CD4-positive, alpha-beta T cell treated with Interleukin-4 for 1 hour (primary cell): ENCODE measurements around the gene THAP3.
"Not testable (repeated sequence)": the region's sequence is repeated elsewhere in the genome, so short reads cannot be mapped to it uniquely, and the experiment has no call there.

Experiments
- DNase-seq, 2 donors: peaks; one replicate each; pipeline ENCODE4 v3.0.0-alpha.2; 2020 to 2022

THAP3 gene

DNA sequence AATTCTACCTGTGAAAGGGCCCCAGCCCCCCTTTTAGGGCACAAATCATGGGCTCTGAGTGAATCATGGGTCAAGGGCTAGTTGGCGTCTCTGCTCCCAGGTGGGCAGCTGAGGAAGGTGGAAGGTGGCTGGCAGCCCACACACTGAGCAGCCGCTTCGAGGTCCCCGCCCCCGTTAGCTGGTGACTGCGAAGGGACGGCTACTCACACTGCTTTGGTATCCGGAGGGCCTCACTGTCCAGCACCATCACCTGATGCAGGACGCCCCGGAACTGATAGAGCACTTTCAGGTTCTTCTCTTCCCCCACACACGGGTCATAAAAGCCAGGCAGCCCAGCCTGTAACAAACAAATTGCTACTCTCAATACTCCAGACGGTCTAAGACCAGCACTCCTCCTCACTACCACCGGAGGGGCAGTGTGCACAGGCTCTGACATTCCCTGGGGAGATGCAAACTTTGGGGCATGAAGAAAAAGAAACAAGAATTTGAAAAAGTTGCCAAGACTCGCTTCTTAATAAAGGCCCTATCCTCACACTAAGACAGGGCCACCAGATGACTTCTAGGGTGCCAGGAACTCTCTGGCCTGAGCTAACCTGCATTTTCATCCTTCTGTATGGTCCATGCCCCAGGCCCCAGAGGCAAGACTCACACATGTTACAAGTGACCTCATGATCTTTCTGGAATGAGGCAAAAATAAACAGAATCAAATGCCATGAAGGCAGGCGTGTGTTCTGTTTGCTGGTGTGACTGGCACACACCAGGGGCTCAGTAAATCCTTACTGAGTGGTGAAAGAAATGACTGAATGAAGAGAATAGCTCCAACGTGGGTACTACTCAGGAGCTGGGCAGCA is 11.5 kb downstream of the THAP3 start:
- DNase-seq = no peak

DNA sequence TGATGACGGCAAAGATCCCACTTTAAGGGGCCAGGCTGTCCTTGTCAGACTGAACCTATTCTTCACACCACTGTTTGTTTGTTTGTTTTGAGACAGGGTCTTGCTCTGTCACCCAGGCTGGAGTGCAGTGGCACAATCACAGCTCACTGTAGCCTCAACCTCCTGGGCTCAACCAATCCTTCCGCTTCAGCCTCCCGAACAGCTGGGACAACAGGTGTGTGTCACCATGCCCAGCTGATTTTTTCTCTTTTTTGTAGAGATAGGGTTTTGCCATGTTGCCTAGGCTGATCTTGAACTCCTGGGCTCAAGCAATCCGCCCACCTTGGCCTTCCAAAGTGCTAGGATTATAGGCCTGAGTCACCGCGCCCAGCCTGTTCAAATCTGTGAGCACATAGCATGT is 12.1 kb downstream of the THAP3 start:
- DNase-seq = not testable (repeated sequence)

DNA sequence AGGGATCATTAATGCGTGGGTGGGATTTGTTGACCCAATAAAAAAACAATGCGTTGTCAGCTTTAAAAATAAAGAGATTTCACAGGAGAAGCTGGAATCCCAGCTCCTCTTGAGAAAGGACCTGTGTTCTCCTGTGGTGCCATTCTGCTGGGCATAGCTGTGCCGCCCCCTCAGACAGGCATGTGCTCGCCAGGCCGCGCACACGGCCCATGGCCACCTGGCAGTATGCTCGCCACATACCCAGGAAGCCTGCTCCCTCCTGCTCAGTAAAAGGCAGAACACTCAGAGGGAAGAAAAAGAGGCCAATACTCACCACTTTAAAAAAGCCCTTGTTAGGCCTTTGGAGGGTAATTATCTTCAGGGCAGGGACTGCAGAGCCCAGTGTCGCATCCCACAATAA is 13.1 kb downstream of the THAP3 start:
- no peak for DNase-seq

DNA sequence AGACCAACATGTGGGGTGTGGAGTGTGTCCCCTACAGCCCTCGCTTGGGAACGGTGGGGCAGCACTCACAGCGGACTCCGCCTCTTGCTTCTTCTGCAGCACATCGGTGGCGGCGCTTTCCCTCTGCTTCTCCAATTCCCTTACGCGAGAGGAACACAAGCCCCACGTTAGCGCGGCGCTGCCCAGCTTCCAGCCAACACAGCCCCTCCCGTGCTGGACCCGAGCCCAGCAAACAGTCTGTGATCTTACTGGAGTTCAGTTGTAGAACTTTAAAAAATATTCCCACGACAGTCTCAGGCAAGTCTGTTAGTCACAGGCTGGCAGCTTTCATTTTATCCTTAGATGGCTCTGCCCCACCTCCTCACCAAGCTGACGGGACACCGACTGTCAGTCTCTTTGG is 13.6 kb downstream of the THAP3 start:
- no peak for DNase-seq

DNA sequence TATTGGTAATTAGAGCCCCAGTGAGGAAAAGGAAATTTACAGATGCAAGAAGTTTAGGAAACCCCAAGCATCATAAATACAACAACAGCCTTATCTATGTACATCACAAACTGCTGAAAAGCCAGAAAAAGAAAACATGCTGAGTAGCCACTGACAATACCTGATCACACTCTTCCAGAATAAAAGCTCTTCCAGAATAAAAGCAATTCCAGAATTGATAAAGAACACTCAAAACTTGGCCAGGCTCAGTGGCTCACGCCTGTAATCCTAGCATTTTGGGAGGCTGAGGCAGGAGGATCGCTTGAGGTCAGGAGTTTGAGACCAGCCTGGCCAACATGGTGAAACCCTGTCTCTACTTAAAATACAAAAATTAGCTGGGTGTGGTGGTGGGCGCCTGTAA is 16.2 kb downstream of the THAP3 start:
- DNase-seq = not testable (repeated sequence)

DNA sequence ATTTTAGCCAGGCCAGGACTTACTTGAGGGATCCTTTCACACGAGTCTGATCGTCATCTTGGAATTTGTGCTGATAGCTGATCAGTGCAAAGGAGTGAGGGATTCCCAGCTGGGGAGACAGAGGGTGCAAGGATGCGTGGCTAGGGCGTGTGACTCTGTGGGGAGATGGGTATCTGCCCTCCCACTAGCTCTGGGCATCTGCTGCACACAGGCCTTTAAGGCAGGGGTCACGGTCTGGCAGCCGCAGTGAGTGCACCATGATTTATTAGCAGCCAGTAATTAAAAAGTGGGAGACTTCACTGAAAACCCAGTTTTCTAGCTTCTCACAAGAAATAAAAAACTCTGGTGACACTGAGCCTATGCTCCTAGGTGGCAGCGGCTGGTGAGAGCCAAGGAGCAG is 20.4 kb downstream of the THAP3 start:
- no peak for DNase-seq

DNA sequence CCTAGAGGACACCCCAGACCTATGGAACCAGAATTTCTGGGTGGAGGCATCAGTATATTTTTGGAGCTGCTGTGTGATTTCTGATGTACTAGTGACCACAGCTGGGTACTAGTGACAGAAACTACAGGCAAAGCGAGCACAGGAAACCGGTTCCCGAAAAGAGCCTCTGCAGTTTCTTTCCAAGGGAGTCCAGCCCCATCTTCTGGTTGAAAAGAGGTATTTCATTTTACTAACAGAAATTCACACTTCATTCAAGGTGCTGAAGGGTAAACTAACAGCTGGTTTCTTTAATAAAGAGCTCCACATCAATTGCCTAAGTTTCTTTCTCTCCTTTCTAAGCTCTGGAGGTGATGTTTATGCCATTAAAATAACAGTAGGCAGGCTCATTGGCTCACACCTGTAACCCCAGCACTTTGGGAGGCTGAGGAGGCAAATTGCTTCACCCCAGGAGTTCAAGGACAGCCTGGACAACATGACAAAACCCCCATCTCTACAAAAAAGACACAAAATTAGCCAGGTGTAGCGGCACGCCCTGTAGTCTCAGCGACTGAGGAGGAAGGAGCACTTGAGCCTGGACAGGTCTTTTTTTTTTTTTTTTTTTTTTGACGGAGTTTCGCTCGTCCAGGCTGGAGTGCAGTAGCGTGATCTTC is 22.0 kb downstream of the THAP3 start:
- peak; percentile 47 to 68 for DNase-seq

DNA sequence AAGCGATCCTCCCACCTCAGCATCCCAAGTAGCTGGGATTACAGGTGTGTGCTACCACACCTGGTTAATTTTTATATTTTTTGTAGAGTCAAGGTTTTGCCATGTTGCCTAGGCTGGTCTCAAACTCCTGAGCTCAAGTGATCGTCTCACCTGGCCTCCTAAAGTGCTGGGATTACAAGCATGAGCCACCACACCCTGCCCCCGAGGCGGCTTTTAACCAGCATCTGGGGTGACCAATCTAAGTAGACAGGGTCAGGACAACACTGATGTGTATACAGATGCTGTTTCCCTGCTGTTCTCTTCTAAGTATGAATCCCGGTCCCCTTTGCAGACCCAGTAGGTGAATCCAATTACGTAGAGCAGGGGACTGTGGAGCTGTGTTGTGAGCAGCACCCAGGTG is 23.9 kb downstream of the THAP3 start:
- DNase-seq = no peak

DNA sequence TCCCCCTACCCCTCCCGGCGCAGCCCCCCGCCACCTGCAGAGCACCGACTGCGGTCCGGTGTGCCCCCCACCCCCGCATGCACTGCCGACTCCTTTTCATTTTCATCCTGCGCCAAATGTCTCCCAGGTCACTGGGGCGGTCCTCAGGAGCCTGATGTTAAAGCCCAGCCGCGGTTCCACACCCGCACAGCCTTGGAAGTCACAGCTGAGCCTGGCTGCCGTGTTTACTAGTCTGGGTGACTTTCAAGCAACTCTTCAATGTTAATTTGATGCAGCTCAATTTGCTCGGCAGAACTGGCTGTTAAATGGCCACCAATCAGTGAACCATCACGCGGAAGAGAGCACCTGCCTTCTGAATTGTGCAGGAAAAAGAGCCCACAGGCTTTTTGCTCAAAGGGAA is 27.2 kb downstream of the THAP3 start:
- DNase-seq = no peak

DNA sequence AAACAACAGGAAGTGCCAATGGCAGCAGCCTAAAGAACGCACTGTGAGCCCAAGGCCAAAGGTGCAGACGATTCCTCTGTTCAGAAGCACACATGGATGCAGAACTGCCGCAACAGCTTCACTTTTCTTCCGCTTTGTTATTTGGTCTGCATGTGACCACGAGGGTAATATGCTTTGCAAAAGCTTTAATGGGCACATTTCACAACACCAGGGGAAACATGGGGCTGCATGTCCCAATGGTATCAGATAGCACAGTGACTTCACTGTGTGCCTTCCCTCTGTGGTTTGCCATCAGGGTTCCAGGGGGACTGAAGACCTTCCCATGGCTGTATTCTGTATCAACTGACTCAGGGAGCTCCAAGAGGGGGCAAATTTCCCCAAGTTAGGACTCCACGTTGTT is 28.3 kb downstream of the THAP3 start:
- DNase-seq = no peak

DNA sequence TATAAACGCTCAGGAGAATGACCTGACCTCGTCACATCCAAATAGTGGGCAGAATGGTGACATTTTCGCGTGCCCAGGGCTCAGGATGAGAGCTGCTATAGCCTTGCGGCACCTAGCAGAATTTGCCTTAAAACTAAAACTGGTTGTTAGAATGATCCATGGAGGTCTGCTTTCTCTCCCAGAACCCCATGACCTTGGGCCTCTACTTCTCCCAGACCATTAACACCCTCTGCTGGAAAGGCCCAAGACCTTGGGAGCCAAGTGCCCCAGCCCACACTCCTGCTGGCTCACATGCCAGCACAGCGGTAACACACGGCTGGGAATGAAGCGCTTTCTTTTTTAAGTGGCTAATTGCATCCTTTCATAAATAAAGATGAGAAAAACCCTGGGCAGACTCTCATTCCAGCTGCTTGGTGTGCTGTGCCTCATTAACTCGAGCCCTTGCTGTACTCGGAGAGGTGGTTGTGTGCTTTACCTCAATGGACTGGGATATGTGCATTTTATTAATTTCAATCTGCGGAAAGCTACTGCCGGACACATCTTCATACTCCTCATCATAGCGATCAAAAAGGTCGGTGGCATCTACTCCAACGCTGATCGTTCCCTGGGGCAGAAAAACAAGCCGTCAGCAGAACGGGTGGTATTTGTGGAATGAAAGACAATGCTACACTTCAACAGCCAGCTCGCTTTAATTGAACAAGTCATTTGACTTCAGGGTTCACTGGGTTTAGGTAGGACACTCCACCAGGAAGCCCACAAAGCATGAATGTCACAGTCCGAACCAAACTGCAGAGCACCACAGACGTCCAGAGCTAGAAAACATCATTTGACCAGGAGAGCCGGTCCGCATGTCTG is 29.0 kb downstream of the THAP3 start:
- no peak for DNase-seq

DNA sequence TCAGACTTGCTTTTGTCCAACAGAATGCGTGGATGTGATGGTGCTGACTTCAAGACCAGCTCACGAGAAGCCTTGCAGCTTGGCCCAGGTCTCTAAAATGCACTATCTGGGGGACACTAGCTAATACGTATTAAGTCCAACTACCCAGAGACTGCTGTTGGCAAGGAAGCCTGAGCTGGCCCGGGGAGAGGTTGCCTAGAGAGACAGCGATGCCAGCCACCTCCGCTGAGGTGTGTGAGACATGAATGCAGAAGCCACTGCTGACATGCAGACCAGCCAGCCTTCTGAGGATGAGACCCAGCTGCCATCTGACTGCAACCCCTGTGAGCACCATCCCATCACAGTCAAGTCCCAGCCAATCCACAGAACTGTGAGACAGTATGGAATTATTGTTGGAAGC is 32.5 kb downstream of the THAP3 start:
- no peak for DNase-seq

DNA sequence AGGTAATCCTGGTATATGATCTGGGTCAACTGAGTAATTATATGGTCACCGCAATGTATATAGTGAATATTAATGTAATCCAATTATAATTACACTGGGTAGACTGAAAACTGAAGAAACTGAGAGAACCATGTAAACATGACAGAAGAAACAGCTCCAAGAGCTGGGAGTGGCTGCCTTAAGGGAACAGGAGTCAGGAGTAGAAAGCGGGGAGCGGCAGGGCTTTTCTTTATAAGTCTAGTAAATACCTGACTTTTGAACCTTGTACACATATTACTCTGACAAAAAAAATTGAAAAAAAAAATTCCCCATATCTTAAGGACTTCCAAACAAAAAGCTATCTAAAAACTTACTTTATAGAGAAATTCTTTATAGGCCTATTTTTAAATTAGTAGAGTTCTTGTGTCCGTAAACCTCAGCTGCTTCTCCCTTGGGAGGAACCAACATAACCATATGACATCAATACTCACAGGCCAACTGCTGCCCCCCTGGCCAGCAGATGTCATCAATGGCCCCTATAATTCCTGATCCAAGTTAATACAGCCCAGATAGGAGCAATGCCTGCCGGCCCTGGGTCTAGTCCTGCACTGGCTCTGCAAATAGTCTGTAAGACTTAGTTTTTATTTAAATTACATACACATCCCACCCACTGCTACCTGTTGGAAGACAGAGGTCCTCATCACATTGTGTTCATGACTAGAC is 33.8 kb downstream of the THAP3 start:
- DNase-seq = no peak

DNA sequence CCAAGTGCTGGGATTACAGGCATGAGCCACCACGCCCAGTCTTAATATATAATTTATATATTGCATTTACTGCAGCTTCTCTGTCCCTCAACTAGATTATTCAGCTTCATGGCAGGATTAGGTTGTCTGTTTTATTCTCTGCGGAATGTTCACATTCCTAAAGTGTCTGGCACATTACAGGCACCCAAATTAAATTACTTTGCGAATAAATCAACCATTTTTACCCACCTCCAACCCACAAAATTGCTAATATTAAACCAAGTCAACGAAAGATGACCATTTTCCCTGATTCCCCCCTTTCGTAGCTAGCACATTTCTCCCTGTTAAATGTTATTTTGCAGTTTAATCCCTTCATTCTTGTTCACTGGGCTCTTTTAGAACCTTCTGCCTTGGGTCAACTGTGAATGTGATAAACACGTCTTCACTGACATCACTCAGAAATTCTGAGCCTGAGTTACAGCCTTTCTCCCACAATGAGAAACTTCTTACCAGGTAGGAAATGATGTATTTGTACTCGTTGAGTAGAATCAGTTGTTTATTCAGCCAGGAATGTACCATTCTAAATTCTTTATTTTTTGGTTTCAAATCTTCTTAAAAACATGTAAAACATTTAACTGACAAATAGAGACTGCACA is 35.9 kb downstream of the THAP3 start:
- no peak for DNase-seq

DNA sequence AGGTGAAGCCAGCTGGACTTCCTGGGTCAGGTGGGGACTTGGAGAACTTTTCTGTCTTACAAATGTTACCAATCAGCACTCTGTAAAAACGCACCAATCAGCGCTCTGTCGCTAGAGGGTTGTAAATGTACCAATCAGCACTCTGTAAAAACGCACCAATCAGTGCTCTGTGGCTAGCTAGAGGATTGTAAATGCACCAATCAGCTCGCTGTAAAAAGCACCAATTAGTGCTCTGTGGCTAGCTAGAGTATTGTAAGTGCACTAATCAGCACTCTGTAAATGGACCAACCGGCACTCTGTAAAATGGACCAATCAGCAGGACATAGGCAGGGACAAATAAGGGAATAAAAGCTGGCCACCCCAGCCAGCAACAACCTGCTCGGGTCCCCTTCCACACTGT is 37.8 kb downstream of the THAP3 start:
- not testable (repeated sequence) for DNase-seq

DNA sequence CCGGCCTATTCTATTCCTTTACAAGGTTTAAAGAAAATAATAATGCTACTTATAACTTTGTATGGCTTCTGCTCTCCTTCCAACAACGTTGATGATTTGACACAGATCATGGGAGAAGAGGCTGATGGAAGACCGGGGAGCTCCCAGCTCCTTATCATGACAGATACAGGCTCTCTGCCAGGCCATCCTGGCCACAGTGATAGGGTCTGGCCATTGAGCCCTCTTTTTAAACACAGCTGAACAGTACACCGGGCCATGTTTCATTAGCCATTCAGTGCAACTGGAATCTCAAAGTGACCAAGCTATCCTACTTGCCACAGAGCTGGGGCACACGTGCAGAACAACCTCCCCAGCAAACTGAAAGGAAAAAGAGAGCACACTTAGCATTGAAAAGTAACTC is 42.0 kb downstream of the THAP3 start:
- no peak for DNase-seq

DNA sequence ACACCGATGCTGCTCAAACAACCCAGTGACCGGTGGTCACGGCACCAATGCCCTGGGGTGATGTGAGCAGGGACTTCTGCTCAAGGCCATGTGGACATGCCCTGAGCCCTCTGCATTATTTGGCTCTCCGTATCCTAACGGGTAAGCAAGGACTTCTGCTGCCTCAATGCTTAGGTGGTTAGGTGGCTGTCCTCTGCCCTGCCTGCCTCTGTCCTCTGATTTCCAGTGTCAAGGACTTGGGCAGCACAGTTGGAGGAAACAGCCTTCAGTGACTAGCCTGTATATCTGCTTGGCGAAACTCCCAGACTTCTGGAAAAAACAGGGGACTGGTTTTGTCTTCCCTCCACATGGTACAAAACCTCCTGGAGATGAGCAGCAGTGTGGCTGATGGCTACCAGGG is 42.5 kb downstream of the THAP3 start:
- no peak for DNase-seq

DNA sequence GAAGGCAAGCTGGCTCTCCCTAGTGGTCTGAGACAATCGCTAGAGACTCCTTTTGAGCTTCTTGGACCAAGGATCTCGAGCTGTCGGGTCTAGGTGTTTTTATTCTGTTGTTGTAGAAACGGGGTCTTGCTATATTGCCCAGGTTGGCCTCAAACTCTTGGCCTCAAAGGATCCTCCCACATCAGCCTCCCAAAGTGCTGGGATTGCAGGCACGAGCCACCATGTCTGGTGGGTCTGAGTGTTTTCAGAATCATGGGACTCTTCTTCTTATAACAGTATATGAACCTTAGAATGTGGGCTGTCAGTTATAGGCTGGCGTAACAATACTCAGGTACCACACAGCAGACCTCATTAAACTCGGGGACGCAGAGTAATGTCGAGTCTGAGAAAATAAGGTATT is 43.8 kb downstream of the THAP3 start:
- DNase-seq = no peak

DNA sequence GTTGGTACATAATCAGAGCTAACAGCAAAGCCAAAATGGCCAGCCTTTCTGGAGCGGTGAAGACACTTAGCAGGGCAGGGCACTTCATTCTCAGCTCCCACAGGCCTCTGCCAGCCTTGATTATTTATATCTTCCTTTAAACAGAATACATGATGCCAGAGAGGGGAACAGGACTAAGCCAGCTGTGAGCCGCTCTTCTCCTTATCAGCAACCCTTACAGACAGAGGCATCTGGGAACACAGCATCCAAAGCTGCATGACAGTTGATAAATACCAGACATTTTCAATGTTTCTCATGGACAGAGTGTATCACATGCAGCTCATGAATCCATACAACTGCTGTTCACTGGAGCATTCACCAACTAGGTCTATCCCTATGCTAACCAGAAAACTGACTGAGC is 47.9 kb downstream of the THAP3 start:
- no peak for DNase-seq

DNA sequence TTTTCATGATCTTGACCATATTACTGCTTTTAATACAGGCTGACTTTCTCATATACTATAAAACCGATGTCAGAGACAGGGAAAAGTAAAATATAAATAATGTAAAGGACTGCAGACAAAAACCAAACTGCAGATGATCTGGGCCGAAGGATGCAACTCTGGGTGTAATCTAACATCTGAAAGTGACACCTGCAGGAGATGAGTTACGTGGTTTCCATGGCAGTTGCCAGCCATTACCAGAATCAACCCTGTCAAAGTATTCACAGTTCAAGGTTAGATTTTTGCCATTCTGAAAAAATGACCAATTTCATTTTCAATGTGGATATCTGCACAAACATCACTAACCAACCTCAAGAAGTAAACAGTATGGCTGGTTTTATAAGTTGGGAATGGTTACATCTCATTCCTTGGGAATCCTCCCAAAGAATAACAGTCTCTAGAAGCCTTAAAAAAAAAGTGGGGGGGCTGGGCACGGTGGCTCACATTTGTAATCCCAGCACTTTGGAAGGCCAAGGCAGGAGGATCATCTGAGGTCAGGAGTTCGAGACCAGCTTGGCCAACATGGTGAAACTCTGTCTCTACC is 49.2 kb downstream of the THAP3 start:
- no peak for DNase-seq

DNA sequence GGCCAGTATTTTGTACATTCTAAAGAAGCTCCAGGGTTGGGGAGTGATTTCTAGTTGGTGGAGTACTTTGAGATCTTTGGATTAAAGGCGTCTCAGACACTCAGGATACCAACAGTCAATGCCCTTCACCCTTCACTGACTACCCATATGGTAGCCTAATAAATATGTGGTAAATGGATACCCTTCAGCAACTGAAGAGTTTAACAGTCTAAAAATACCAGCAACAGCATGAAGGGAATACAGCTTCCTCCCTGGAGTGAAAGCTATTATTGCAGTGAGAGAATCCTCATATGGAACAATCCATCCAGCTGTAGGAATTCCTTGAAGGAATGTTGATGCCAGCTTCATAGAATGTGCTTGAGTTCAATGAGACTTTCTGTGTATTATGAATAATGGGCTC is 50.1 kb downstream of the THAP3 start:
- DNase-seq = no peak

DNA sequence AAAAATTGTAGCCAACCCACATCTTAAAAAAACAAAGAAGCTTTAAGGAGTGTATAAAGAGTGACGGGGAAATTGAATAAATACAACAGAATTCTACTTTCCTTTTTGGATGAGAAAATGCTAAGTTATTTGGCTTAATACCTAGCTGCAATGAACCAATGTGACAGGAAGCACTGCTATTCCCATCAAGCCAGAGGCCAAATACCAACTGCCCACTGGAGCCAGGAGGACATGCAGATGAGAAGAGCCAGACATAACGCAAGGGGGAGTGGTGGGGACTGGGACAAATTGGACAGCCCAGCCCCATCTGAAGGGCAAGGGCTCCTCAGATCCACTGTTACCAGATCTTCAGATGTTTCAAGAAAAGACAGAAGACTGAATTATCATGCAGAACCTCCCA is 51.3 kb downstream of the THAP3 start:
- DNase-seq = no peak
